ENCODE results near the gene OPCML.

Gene OPCML

DNA sequence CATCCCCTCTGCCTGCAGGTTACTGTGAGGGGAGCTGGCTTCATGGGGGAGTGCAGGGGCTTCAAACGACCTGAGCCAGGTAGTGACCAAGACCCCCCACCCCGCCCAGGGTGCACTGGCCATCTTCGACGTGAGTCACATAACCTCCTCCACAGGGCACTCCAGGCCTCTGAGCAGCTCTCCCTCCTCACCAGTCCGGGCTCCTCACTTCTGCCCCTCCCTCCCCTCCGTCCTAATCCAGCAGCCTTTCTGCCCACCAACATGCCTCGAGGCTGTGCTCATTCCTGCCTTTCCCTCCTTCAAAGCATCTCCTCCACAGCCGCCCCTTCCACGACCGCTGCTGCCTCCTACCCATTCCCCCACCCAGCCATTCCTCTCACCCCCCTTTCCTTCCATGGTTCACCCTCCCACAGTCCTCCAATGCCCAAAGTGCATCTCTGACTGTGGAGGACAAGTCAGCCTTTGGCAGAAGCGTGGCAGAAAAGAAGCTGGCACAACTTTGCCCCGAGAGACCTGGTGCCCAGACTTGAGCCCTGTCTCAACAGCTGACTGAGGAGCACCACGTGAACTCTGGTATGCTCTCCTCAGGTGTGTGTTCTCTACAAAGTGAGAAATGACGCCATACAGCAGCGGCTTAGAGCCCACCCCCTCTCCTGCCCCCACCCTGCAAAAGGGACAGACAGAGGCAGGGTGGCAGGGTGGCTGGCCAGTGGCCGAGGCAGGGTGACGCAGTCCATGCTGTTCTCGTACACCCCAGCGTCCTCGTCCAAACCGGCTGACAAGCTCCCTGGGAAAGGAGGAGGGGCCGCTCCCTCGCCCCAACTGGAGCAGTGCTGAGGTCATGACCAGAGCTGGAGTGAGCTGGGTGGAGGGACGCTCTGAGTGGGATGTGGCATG, 30.4 kb downstream of the OPCML start:
- no peak for DNase-seq

DNA sequence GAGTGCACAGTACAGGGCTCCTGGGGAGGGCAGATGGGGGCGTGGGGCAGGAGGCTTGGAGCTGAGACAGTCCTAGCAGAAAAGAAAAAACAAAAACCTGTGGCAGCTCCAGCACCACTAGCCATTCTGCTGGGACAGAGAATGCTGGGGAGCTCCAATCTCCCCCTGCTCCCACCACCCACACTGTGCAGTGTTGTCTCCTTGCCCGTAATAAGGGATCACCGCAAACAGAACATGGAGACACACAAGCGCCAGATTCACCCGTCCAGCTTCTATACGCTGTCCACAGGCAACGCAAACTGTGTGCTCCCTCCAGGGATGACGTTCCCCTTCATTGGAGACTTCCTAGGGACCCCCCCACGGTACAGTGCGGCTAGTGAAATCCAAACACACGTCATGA, 31.4 kb downstream of the OPCML start:
- DNase-seq: no peak

DNA sequence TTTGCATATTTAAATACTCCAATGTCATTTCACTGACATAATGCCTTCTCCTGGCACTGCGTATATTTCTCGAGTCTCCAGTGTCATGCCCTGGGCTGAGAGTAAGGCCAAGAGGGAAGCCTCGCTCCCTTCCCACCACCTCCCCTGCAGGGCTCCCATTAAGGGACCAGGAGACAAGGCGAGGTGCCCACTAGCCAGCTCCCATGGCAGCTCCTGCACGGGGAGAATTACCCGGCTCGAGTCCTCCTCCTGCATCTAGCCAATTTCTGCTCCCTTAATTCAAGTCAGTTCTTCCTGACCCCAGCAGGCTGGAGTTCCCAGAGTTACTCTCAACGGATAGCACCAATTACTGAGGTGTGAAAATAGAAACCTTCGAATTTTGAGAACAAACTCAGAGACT, 31.9 kb downstream of the OPCML start:
- no peak for DNase-seq

DNA sequence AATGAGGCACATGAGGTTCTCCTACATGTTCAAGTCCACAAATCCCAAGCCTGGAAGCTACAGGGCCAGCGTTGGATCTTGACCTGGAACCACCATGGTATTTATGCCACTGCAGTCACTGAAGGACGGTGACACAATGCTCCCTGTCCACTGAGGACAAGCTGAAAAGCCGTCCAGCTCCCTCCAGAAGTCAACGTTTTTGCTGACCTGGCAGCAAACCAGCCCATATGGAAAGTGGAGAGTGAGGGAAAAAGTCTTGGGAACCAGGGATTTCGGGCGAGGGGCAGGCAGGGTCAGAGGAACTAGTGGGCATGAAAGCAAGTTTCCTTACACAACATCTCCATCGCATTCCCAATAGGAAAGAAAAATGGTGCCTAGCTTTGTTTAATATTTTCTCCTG, 33.3 kb downstream of the OPCML start:
- DNase-seq: no peak

DNA sequence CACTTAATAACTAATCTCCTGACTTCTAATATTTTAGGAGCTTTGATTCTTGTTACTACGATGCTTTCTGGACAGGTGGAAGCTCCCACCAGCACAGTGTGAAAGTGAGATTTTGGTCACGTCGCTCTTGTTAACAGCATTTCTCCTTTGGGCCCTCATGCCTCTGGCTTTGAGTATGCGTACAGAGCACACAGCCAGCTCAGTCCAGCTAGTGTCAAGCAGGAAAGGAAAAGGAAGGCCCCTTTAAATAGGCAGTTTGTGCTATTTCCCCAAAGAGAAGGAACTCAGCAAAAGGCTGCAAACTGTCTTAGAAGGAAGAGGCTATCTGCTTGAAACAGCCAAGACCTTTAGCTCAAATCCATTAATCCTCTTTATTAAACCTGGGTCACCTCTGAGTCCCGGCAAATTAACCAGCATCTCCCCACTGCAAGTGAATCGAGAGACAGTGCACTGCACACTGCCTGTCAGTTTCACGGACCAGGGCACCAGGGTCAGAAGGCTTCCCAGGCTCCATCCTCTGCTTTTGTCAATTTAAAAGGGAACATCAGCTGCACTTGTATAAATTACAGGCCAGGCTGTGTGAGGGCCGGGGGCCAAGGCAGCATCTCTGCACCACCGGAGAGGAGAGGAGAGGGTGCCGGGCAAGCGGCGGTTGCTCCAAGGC, 34.7 kb downstream of the OPCML start:
- no peak for DNase-seq

DNA sequence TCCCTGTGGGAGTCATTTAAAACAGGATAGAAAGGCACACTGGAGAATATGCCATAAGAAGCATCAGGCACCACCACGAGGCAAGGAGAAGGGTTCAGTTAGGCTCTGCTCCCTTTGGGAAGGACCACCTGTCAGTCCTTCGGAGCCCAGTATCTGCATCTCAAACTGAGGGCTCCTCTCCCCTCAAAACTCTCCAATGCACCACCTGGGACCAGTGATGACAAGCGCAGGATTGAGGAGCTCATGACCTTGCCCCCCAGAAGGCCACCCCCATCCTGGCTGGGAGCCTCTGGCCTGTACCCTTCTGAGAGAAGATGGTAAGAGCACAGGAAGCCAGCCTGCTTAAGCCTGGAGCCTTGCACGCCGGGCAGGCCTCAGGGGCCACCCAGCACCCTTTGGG, 39.4 kb downstream of the OPCML start:
- DNase-seq: no peak

DNA sequence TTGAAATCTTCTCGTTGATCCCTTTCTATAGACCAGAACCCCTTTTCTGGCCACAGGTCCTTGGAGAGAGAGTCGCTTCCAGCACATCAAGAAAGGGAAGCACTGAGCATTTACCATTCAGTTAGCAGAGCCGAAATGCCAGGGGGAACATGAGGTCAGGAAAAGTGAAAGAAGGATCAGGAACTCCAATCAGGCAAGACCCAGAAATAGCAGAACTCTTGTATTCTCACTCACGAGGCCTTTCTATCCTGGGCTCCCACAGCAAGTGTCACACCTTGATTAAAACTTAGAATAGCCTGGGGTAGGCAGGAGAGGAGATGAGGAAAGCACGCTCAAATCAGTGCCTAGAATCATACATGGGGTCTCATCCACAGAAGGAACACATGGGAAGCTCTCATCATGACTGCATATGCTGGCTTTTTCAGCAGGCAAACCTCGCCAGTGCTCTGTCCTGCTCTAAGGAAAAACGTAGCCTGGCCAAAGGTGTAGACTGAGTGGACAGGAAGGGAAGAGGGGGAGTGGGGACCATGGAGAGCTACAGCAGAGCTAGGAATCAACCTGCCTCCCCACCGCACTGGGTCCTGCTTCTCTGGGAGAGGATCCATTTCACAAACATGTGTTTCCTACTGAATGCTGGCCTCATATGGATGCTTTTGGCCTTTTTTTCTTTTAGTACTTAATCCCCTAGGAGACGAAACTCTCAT, 40.5 kb downstream of the OPCML start:
- no peak for DNase-seq

DNA sequence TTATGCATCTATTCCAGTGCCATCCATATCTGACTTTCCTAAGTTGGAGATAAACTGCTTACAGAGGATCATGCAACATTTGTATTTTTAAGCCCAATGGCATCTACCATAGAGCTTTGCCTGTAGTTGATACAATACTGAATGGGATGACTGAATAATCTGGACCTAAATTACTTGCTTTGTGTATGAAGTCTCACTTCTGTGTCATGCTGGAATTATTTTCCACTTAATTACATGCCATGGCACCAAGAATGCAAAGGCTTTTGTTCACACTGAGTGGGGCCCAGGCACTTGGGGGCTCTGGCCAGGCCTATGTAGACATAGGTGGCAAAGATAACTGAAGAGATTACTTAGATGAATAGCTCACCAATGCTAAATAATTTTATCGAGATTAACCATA, 51.6 kb downstream of the OPCML start:
- DNase-seq: no peak

DNA sequence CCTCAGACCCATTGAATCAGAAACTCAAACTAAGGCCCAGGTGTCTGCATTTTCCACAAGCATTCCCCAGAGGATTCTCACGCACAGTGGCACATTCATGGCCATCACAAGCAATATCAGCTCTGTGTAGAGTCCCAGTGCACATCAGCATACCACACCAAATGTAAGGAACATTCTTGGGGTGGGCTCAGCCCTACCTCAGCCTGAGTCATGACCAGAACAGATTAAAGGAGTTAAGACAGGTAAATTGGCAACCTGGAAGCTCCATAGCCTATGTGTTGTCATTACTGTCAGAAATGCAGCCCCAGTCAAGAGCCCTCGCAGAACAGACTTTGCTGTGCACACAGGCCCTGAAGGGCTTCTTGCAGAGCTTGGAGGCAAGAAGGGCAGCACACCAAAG, 53.1 kb downstream of the OPCML start:
- no peak for DNase-seq

DNA sequence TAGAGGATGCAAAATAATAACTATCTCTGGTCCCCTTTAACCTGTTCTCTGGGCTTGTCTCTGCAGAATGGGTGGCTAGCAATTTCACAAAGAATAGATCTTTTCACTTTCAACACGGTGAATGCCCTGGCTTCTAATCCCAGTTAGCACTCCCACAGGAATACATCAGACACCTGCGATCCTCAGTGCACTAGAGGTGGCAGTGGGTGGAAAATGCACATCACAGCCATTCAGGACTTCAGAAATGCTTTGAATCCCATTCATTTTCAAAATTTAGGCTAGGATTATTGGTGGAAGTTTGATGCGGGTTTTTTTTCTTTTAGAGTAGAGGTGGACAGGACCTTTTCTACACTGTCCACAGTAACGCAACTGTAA, 55.1 kb downstream of the OPCML start:
- no peak for DNase-seq

DNA sequence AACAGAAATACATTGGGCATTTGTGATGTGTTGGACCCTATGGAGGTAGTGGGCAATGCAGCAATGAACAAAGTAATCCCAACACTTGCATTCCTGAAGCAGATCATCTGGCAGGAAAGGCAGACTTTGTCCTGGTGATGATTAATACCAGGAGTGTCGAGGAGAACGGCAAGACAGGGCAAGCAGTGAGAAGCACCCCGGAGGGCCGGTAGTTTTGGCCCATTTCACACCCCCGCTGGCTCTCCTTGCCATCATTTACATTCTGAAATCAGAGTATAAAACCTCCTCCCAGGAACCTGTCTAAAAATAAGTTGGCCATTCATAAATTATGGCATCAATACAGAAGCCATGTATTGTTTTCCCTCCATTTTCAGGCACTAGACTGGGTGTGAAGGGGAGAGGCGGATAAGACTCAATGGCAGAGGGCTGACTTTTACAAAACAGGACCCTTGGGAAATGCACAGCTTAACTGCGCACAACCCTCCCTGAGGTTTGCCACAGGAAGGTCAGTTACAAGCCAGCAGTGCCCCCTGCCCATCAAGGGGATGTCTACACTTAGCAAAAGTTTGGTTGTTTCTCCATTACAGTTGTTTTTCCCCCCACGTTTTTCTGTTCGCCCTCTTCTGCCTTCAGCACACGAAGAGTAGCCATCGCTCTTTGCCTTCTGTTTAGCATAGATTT, 55.6 kb downstream of the OPCML start:
- DNase-seq: no peak

DNA sequence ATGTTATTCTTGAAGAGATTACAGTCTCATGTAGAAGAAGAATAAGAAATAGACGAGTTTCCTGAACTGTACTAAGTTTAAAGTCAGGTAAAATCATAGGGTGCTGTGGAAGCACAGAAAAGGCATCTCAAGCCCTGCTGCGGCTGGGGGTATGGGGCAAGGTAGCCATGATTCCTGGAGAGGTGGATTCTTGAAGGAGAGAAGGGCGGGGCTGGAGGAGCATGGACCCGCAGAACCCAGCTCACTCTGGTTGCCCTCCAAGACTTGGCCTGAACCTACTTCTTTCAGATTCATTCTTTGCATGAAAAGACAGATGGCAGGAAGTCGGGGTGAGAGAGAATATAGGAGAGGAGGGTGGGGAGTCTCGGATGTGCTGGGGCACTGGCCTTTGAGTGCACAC, 57.8 kb downstream of the OPCML start:
- DNase-seq: no peak

DNA sequence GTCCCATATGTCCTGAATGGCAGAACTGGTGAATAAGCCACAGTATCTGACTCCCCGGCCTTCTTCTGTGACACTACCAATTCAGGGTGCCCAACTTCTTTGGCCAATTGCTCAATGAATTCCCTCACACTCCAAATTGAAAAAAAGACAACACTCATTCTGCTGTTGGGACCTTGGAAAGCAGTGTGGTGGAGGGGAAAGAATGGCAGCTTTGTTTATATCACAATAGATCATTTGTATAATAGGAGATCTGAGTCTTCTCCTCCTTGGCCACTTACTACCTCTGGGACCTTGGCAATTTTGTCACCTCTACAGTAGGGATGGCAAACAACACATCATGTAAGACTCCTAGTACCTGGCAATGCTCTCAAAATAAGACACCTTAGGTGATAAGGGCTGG, 64.6 kb downstream of the OPCML start:
- DNase-seq: no peak

DNA sequence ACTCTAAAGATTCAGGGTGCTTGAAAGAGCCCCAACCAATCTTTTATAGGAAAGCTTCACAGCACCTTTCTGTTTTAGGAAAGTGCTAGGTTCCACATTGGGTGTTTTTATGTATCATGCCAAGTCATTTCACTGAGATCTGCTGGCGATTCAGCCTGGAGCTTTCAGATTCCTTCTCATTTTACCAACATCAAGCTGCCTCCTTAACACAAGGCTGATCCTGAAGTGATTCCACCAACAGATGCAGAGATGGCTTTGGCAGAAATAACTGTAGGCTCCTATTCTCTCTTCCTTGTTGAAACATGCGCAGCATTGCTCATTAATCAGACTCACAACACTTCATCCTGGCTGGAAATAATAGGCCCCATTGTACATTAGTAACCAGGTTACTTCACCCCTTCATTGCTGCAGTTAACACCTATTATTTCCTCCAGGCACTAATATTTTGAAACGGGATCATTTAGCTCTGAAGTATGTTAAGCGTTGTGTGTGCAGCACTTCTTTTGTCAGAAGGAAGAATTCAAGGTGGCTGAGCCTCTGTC, 89.0 kb downstream of the OPCML start:
- no peak for DNase-seq

DNA sequence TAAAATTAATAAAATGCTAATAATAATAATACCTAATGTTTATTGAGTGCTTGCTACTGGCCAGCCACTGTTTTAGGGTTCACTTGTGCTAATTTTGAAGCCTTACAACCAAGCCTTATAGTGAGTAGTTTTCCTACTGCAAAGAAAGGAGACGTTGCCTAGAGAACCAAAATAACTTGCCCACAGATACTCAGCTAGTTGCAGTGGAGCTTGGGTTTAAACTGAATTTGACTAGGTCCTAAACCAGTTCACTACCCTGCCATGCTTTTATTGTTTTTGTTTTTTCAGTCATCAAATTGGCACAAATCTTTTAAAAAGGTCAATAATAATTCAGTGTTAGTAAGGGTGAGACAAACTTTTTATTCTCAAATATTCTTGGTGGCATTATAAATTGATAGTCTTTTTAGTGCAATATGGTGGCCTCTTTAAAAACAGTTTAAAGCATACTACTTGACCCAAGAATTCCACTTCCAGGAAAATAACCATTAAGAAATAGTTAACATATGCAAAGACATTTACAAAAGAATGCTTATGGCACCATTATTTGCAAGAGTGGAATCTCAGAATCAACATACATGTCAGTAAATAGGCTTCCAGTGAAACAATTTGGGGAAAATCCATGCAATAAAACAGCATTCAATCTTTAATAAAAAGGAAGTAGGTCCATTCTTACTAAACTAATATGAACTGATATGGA, 90.2 kb downstream of the OPCML start:
- no peak for DNase-seq

DNA sequence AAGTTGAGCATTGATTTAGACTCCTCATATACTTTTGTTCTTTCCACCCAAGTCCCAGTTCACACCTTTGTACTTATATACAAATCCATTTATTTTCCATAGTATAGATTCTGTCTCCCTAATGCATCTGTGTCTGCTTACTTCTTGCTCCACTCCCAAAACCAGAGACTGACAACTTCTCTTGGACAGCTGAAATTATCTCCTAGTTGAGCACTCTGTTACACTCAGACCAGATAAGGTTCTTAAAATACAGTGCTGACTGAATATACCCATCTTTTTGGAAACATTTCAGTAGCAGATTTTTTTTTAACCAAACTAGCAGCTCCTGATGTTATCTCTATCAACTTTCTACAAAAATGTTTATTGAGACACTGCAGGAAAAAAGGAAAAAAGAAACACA, 106.3 kb downstream of the OPCML start:
- no peak for DNase-seq

DNA sequence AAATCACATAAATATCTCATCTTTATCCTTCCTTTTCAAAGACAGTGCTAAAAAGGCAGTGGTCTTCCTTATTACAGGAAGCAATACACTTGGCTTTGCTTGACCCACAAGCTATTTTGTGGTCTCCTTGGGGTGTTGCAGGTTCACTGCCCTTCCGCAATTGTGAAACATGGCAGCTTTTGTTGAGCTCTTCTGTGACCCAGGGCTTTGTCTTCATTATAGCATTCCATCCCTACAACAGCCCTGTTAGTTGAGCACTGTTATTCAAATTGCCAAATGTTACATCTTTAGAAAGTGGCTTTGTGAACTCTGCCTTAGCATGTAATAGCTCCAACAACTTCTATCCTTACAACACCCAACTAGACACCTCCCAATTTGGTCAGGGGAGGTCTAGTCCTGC, 107.1 kb downstream of the OPCML start:
- DNase-seq: no peak

DNA sequence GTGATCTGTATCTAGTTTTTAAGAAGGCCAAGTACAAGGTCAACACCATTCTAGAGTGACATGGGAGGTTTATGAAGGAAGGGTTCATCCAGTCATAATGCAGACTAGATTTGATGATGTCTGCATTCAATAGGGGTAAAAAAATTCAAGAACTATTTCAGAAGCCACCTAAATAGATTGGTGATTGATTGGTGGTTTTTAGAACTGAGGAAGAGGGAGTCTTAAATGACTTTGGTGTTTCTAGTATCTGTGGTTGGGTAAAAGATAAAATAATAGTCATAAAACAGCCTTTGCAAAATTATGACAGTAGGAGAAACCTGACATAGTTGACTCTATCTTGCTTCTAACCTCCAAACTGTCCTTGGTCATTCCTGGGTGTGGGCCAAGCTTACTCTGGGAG, 114.1 kb downstream of the OPCML start:
- no peak for DNase-seq

DNA sequence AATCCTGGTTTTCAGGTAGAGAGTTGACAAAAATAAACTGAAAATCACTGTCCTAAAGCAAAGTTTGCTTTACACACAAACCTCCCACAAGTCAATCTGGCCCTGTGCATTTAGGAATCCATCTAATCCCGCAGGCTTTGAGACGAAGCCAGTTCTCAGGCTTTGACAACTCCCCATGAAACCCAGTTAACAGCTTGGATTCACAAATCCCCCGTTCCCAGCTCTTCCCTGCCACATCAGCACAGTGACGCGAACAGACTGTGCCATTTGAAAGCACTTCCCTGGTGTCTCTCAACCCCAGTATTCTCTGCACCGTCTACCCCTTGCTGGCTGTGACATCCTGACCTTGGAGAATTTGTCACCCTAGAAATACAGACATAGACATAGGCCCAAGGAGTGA, 117.8 kb downstream of the OPCML start:
- no peak for DNase-seq

DNA sequence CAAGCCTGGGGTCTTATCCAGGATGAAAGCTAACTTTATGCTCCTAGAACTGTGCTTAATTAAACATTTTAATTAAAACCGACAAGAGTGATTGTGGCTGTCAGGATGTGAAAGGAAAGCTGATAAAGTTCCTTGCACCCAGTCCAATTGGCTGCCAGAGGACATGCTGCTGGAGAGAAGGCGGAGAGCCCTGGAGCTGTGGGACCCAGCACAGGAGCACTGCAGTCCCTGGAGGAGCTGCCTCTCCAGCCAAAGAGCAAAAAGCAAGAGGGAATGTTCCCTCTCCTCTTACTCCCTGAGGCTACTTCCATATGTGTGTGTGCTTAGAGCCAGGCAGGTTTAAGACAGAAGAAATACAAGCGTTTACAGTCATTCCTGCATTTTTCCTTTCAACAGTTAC, 118.6 kb downstream of the OPCML start:
- no peak for DNase-seq

DNA sequence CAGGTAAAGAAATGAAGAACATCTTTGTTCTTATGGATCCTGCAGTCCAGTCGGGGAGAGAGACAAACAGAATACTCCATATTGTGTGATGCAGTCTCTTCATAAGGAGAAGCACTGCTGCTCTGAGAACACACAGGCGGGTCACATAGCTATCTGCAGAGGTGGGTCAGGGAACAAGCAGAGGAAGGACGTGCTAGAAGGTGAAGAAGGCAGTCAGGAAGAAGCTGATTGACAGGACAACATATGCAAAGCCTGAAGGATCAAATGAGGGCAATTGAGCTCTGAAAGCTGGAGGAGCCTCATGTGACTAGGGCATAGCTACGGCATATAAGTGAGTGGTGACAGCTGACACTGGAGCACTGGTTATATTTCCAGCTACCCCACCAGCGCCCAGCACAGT, 122.5 kb downstream of the OPCML start:
- no peak for DNase-seq

DNA sequence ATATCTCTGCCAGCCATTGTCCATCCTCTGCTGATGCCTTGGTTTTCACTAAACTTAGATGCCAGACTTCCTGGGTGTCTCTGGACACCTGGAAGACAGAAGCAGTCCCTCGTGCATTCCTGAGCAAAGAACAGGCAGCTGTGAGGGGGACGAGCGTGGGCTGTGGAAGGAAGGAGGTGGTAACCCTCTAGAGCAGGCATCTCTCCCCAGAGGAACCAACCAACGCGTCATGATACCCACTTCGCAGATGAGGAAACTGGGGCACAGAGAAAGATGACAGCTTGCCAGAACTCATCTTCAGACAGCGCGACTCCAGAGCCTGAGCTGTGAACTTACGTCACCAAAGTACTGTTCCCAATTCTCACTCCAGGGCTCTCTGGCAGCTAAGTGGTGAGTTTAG, 123.4 kb downstream of the OPCML start:
- DNase-seq: no peak

DNA sequence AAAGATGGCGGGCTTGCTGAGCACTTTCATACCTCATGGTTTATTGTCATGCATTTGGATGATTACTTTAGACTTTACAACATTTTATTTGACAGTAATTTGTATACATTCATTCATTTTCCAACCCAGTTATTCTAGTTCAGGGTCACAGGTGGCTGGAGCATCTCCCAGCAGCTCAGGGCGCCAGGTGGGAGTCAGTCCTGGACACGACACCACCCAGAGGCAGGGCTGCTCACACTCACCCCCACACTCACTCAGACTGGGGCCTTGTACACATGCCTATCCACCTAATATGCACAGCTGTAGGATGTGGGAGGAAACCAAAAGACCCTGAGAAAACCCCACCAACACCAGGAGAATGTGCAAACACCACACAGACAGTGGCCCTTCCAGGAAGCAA, 123.9 kb downstream of the OPCML start:
- DNase-seq: no peak

All from stimulated activated CD4-positive, alpha-beta T cell treated with anti-CD3 and anti-CD28 coated beads, Interleukin-1b, Interleukin-23, amount 100 ng/mL, for 48 hours (primary cell).